Peyer's patch (tissue), 4 donors: ENCODE data around the gene DCAF4L1. TPM values are rescaled to one million over a fixed set of nuclear protein-coding genes. Genes with fewer than 3 reads are reported as not detected.

Experiments
- DNase-seq, 3 donors: peaks; one replicate each; pipeline ENCODE4 v3.0.0-alpha.2; 2017 to 2019
- H3K27ac ChIP-seq, 4 donors: fragments of 200-600 bp; sonication (generic); one replicate each; pipeline ENCODE4 v1.5.1; 2016 to 2019
- H3K27me3 ChIP-seq, 2 donors: fragments of 200-600 bp; sonication (generic); one replicate each; pipeline ENCODE4 v1.5.1; 2019
- H3K36me3 ChIP-seq, 3 donors: fragments of 200-600 bp; sonication (generic); one replicate each; pipeline ENCODE4 v1.5.1; 2016 to 2019
- H3K4me1 ChIP-seq, 4 donors: fragments of 200-600 bp; sonication (generic); one replicate each; pipeline ENCODE4 v1.5.1; 2016 to 2019
- H3K4me3 ChIP-seq, 4 donors: fragments of 200-600 bp; sonication (generic); 1 replicate in 3 of 4; 2 replicates in 1 of 4; pipeline ENCODE4 v1.5.1; 2016 to 2019; ENCODE audit warnings: mild to moderate bottlenecking in 1 of 4
- H3K9me3 ChIP-seq, 4 donors: fragments of 200-600 bp; sonication (generic); one replicate each; pipeline ENCODE4 v1.5.1; 2016 to 2019; ENCODE audit warnings: mild to moderate bottlenecking in 1 of 4
- CTCF ChIP-seq, 6 experiments: fragments of 450-650 bp in 4 of 6; fragments of 200-600 bp in 2 of 6; sonication (generic) in 1 of 6; IDR thresholded peaks; one replicate each; pipeline ENCODE4 v1.5.1; 2017 to 2019; ENCODE audit warnings: antibody characterized with exemption in 6 of 6, mild to moderate bottlenecking in 3 of 6, moderate library complexity in 1 of 6
- POLR2A ChIP-seq, 2 donors: fragments of 450-650 bp; IDR thresholded peaks; one replicate each; pipeline ENCODE4 v1.5.1; 2017; ENCODE audit warnings: antibody characterized with exemption in 2 of 2, mild to moderate bottlenecking in 2 of 2, moderate library complexity in 2 of 2
- total RNA-seq, 4 donors: library from RNA; depleted of rRNA; stranded (reverse); fragments of >200 nt; gene quantifications; one replicate each; pipeline ENCODE4 v1.1.0, GENCODE V29; 2016

DCAF4L1 gene
- total RNA-seq, 4 donors from 2014 or later: 0.19 to 0.53 TPM; not detected in 2

GRCh38 chr4:41998019-41998418, 16.5 kb downstream of the DCAF4L1 start:
- no peak for DNase-seq
- TF ChIP-seq POLR2A (IDR thresholded peaks at IDR 0.05) (no peak), CTCF (IDR thresholded peaks at IDR 0.05) (no peak)
- no peaks in the 10 kb centered on the region for H3K9me3 ChIP-seq
- H3K27me3 ChIP-seq: no peaks in the 10 kb centered on the region
- H3K4me3 ChIP-seq: no peak overlapping the region
- peaks cover 0 to 5% (median 0%) of the 10 kb centered on the region in 3 donors for H3K36me3 ChIP-seq
- no peak overlapping the region for H3K27ac ChIP-seq
- no peaks in the 10 kb centered on the region for H3K4me1 ChIP-seq

- Histone ChIP-seq H3K4me1 (no peaks in the 10 kb centered on the region), H3K9me3 (no peaks in the 10 kb centered on the region), H3K4me3 (no peak overlapping the region), H3K27ac (no peak overlapping the region), H3K36me3 (peaks cover 0 to 5% (median 0%) of the 10 kb centered on the region in 3 donors), H3K27me3 (no peaks in the 10 kb centered on the region)
- no peak for TF ChIP-seq CTCF (IDR thresholded peaks at IDR 0.05)
- TF ChIP-seq POLR2A (IDR thresholded peaks at IDR 0.05): no peak
- no peak for DNase-seq
Observed at GRCh38 chr4:41999321-41999720, 17.8 kb downstream of the DCAF4L1 start.

- Histone ChIP-seq H3K4me3 (no peak overlapping the region), H3K27me3 (no peaks in the 10 kb centered on the region), H3K27ac (no peak overlapping the region), H3K36me3 (peaks cover 0 to 4% (median 0%) of the 10 kb centered on the region in 3 donors), H3K4me1 (no peaks in the 10 kb centered on the region), H3K9me3 (no peaks in the 10 kb centered on the region)
- DNase-seq: no peak
- TF ChIP-seq CTCF (IDR thresholded peaks at IDR 0.05) (no peak), POLR2A (IDR thresholded peaks at IDR 0.05) (no peak)
Observed at GRCh38 chr4:42008011-42008786, 26.6 kb downstream of the DCAF4L1 start.

- Histone ChIP-seq H3K9me3 (no peaks in the 10 kb centered on the region), H3K4me3 (no peak overlapping the region), H3K4me1 (no peaks in the 10 kb centered on the region), H3K36me3 (peaks cover 0 to 16% (median 0%) of the 10 kb centered on the region in 3 donors), H3K27ac (no peak overlapping the region), H3K27me3 (no peaks in the 10 kb centered on the region)
- no peak for DNase-seq
- TF ChIP-seq POLR2A (IDR thresholded peaks at IDR 0.05): no peak
- TF ChIP-seq CTCF (IDR thresholded peaks at IDR 0.05): no peak
Observed at GRCh38 chr4:42015438-42015837, 33.9 kb downstream of the DCAF4L1 start.

- Histone ChIP-seq H3K9me3 (no peaks in the 10 kb centered on the region), H3K27ac (no peak overlapping the region), H3K4me3 (no peak overlapping the region), H3K4me1 (no peaks in the 10 kb centered on the region), H3K36me3 (peaks cover 0 to 17% (median 0%) of the 10 kb centered on the region in 3 donors), H3K27me3 (no peaks in the 10 kb centered on the region)
- TF ChIP-seq CTCF (IDR thresholded peaks at IDR 0.05) (no peak), POLR2A (IDR thresholded peaks at IDR 0.05) (no peak)
- DNase-seq: no peak
Observed at GRCh38 chr4:42018451-42018850, 36.9 kb downstream of the DCAF4L1 start.

Other genes with a start within 250 kb of the DCAF4L1 start
- 1 to 10 TPM in 1 of 4 donors, under 1 TPM in 1, not detected in 2; 0.80 to 1.5 TPM for gene PHOX2B, start 233.0 kb upstream of the DCAF4L1 start, total RNA-seq
- gene TMEM33, start 46.3 kb upstream of the DCAF4L1 start, total RNA-seq: 10 to 100 TPM; 18.2 to 67.4 (median 46.7) TPM
- gene SLC30A9, start 8.8 kb downstream of the DCAF4L1 start, total RNA-seq: 10 to 100 TPM; 51.3 to 61.1 (median 56.6) TPM
- 1 to 10 TPM in 2 of 4 donors, under 1 TPM in 2; 0.47 to 7.4 (median 1.3) TPM for gene BEND4, start 170.9 kb downstream of the DCAF4L1 start, total RNA-seq